ENCODE data around the gene PPM1E.
"Not testable (repeated sequence)": the region's sequence is repeated elsewhere in the genome, so short reads cannot be mapped to it uniquely, and the experiment has no call there.

The PPM1E gene

DNA sequence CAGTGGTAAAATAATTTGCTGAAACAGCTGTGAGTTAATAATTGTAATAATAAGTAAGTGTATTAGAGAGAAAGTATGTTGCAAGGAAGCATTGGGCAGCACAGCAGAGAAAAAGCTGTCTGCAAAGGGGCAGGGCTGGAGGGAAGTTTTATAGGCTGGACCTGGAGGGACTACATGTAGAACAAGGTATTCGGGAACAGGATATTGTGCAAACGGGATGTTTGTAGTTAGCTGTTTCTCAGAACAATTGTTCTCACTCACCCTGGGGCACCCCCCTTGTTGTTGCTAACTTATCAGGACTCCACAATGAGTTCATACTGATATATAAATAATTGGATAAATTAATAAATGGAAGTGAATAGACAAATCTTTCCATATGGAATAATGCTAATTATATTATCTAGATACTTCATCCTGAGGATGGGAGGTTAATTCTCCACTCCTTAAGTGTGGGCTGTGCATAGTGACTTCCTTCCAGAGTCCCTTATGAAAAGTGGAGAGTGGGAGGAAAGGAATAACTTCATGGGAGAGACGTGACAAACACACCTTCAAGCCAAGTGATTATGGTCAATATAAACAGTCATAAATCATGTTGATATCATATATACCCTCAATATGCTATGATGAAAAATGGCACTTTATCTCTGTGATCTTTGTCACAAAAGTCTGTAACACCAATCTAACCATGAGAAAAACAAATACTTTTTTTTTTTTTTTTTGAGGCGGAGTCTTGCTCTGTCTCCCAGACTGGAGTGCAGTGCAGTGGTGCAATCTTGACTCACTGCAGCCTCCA, 85.4 kb downstream of the PPM1E start:
- no peak for DNase-seq (ENCODE audit: low read depth)

DNA sequence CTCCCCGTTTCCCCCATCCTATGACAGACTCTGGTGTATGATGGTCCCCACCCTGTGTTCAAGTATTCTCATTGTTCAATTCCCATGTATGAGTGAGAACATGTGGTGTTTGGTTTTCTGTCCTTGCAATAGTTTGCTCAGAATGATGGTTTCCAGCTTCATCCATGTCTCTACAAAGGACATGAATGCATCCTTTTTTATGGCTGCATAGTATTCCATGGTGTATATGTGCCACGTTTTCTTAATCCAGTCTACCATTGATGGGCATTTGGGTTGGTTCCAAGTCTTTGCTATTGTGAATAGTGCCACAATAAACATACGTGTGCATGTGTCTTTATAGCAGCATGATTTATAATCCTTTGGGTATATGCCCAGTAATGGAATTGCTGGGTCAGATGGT, 90.8 kb downstream of the PPM1E start:
- DNase-seq (ENCODE audit: low read depth): not testable (repeated sequence)

DNA sequence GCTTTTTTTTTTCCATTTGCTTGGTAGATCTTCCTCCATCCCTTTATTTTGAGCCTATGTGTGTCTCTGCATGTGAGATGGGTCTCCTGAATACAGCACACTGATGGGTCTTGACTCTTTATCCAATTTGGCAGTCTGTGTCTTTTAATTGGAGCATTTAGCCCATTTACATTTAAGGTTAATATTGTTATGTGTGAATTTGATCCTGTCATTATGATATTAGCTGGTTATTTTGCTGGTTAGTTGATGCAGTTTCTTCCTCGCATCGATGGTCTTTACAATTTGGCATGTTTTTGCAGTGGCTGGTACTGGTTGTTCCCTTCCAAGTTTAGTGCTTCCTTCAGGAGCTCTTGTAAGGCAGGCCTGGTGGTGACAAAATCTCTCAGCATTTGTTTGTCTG, 94.5 kb downstream of the PPM1E start:
- not testable (repeated sequence) for DNase-seq (ENCODE audit: low read depth)

DNA sequence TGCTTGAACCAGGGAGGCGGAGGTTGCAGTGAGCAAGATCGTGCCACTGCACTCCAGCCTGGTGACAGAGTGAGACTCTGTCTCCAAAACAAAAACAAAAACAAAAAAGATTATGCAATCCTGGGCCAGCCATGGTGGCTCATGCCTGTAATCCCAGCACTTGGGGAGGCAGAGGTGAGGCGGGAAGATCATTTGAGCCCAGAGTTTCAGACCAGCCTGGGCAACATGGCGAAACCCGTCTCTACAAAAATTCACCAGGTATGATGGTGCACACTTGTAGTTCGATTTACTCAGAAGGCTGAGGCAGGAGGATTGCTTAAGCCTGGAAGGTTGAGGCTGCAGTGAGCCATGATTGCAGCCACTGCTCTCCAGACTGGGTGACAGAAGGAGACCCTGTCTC, 109.6 kb downstream of the PPM1E start:
- DNase-seq (ENCODE audit: low read depth): no peak

DNA sequence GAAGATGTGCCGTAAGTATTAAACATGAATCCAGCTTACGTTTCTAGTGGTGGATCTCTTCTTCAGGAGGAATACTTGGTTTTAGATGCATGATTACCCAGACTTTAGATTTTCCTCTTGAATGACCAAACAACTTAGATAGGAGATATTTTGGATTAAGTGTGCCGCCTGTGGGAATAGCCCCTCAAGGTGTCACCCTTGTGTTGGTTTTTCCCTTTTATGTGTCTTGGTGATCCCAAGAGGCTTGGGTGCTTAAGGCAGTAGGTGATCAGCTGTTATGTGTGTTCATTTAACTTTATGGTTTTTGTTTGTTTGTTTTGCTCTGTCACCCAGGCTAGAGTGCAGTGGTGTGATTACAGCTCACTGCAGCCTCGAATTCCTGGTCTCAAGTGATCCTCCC, 115.1 kb downstream of the PPM1E start:
- no peak for DNase-seq (ENCODE audit: low read depth)

DNA sequence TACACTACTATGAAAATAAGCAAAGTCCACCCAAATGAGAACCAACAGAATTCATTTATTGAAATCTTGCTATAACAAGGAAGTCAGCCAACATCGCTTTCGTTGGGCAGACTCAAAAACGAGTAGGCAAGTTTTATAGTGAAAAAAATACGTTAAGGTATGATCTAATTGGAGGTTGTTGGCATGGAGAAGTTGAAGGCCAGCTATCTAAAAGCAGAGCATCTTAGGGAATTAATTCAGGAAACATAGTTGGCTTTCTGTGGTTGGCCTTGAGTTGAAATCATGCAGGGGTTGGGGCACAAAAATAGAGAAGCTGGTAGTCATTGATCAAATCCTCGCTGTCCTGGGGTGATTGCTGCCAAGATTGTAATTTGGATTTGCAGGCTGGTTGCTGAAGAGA, 118.3 kb downstream of the PPM1E start:
- no peak for DNase-seq (ENCODE audit: low read depth)

DNA sequence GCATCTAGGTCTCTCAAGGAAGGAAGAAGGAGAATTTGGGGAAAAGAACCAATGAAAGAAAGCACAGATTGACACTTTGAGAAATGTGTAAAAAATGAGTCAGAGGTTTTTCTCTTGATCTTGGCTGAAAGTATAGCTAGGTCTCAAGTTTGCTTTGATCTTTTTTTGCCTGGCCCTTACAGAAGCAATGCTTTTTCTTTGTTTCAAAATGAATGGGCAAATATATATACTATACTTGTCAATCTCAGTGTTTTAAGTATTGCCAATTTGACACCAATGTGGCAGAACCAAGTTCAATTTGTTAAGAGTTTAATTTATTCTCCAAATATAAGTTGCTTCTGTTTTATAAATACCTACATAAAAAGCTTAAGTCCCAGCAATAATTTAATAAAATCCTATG, 119.6 kb downstream of the PPM1E start:
- no peak for DNase-seq (ENCODE audit: low read depth)

DNA sequence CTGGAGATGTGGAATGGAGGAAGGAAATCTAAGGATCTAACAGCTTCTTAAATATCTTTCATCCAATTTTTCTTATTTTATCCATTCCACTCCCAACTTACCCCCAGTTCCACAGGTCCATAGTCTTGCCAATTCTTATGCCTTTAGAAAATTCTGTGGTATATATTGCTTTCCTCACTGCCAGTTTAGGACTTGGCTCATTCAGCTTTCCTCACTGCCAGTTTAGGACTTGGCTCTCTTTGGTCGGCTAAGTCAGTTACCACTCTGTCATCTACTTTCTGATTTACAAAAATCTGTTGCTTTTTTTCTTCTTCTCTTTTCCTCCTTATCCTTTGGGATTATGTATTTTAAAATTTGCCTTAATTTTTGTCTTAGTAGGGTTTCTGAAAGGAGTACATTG, 128.5 kb downstream of the PPM1E start:
- no peak for DNase-seq (ENCODE audit: low read depth)

DNA sequence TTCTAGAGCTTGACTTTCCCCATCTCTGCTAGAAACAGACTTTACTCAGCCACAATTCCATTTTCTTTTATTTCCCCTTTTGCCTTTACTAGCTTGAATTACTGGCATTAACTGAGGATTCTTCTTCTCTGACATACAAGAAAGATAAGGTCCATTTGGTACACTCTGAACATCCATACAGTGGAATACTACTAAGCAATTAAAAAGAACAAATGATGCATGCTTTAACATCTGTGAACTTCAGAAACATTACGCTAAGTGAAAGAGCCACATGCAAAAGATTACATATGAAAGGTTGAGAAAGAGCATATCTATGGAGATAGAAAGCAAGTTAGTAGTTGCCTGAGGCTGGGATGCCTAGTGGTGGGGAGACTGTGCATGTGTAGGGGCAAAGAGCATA, 130.9 kb downstream of the PPM1E start:
- no peak for DNase-seq (ENCODE audit: low read depth)

DNA sequence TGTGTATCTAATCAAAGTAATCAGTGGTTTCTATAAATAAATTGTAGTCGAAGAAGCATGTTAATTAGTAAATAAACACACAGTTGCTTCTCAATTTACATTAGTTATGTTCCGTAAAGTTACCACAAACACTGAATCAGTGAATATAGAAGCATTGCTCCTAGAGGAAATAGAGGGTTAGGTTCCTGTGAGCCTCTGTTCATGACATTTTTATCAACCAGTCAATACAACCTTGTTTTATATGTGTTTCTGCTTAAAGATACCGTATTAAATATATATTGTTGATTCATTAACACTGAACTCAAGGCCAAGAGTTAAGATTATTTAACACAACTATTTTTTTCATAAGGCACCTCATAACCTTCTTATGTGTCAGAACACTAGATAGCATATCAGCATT, 134.3 kb downstream of the PPM1E start:
- DNase-seq (ENCODE audit: low read depth): no peak

DNA sequence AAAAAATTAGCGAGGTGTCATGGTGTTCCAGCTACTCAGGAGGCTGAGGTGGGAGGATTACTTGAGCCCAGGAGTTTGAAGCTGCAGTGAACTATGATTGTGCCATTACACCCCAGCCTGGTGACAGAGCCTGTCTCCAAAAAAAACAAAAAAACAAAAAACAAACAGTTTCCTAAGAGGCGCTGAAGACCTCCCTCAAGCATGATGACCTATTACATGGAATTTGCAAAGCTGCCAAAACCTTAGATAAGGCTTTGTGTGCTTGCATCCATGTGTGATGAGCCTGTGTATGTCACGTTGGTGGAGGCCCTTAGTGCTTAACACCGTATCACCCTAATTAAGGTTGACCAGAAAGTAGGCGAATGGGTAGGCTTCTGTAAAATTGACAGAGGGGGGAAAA, 143.5 kb downstream of the PPM1E start:
- no peak for DNase-seq (ENCODE audit: low read depth)

DNA sequence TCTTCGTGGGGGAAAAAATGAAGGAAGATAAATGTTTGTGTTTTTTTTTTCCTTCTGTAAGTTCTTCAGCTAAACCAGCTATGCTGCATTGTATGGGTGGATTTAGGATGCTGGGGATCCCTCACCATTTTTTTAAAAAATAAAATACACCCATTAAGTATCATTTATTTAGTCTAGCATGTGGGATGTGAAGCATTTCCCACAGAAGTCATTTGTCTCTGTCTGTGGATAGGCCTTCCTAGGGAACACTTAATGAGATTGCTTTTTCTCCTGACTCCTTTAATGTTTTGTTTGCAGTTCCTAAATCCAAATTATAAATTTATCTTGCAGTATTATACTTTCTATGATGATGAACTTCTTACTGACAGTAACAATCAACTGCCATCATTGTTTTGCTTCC, 146.7 kb downstream of the PPM1E start:
- DNase-seq (ENCODE audit: low read depth): no peak

DNA sequence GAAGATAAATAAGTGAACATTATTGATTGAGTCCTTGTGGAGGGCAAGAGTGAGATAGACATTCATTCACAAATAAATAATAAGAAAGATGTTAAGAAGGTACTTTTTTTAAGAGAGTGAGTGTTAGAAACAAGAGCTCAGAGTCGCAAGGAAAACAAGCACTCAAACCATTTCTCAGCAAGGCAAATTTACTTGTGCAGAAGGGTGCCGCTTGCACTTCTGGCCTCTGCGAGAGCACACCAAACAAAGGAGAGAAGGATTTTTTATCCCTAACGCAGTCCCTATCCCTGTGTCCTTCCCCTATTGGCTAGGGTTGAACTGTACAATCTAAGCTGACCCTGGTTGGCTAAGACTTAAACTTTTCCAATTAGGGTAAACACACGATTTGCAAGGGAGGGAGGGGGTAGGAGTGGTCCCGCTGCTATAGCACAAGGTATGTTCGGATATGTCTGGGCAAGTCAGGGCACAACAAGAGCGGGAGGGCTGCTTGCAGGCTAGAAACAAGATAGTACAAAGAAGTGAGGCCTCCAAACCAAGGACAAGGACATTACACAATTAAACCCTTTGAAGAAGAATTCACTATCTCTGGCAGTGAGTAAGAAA, 156.2 kb downstream of the PPM1E start:
- no peak for DNase-seq (ENCODE audit: low read depth)

DNA sequence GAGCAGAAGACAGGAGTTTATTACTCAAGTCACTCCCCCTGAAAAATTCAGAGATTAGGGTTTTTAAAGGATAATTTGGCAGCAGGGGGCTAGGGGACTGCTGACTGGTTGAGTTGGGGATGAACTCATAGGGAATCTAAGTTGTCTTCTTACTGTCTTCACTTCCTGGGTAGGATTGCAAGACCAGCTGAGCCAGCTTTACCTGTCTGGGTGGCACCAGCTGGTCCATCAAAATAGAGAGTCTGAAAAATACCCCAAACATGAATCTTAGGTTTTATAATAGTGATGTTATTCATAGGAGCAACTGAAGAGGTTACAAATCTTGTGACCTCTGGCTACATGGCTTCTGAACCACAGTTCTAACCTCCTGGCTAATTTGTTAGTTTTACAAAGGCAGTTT, 157.9 kb downstream of the PPM1E start:
- DNase-seq (ENCODE audit: low read depth): no peak

DNA sequence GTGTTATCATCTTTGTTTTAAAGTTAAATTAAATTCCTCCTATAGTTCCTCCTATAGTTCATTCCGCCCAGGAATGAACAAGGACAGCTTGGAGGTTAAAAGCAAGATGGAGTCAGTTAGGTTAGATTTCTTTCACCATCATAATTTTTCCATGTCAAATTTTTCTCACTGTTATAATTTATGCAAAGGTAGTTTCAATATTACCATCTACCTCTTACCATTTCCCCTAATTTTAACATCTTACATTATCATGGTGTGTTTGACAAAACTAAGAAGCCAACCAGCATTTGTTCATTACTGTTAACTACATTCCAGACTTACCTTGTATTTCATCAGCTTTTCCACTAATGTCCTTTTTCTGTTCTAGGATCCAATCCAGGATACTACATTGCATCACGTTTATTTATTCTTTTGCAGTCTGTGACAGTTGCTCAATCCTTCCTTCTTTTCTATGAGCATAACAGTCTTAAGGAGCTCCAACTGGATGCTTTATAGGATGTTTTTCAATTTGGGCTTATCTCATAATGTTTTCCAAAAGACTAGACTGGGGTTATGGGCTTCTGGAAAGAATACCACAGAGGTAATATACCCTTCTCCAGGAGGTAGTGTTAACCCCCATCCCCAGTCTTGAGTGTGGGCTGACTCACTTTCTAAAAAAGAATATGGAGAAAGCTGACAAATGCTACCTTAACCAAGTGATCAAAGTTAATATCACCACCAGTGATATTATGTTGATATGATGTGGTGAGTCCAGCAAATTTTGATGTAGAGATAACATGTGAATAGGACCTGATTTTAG, 158.5 kb downstream of the PPM1E start:
- no peak for DNase-seq (ENCODE audit: low read depth)

DNA sequence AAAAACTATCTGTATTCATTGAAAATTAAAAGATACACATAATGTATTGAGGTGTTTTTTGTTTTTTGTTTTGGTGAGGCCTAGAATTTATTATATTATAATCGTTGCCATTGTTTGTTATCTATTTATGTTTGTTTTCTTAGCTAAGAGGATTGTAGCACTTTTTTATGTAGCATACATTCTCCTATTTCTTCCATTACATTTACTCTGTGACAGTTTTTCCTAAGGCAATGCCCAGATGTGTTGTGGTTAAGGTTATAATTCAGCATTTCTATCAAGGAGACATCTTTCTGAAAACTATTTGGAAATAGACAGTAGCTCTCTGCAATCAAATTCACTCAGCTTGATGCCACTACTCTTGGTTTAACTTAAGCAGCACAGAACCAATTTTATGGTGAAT, 161.6 kb downstream of the PPM1E start:
- no peak for DNase-seq (ENCODE audit: low read depth)

DNA sequence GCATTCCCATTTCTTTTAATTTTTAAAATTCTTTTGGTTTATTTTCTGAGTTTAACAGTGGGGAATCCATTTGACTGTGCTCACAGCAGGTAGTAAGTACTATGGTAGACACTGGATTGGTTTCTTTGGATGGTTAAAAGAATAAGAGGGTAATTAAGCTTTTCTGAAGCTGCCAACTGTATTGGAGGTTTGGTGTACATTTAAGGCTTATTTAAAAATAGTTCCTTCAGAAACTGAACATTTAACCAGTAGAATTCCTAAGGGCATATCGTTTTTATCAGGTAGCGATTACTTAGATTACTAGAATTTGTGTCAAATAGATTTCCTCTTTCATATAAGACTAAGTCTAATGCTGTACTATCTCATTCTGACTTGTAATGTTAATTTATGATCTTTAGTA, 162.4 kb downstream of the PPM1E start:
- DNase-seq (ENCODE audit: low read depth): no peak

DNA sequence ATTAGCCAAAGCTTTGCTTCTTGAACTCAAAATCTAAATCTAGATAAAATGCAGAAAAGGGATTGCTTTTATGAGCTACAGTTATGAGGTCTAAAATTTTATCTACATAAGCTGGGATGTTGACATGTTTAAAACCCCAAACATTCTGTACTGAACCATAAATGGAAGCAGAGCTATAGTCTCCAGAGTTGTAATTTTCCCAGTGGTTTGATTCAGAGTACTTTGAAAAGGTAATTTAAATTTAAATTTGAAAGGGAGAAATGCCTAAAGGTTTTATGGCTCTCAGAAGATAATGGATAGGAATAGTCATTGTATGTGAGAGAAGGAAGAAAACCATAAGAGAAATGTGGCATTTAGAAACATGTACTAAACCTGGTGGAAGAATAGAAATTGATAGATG, 163.2 kb downstream of the PPM1E start:
- DNase-seq (ENCODE audit: low read depth): no peak

DNA sequence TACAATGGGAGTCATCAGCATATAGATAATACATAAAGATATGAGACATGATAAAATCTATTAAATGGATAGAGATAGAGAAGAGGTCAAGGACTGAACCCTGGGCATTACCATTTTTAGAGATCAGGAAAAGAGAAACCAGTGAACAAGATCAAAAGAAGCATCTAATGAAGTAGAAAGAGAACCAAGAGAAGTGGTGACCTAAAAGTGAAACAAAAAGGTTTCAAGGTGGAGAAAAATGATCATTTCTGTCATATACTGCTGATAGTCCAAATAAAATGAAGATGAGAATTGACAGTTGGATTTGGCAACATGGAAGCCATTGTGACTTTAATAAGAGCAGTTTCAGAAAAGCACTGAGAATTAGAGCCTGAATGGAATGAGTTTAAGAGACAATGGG, 165.1 kb downstream of the PPM1E start:
- no peak for DNase-seq (ENCODE audit: low read depth)

DNA sequence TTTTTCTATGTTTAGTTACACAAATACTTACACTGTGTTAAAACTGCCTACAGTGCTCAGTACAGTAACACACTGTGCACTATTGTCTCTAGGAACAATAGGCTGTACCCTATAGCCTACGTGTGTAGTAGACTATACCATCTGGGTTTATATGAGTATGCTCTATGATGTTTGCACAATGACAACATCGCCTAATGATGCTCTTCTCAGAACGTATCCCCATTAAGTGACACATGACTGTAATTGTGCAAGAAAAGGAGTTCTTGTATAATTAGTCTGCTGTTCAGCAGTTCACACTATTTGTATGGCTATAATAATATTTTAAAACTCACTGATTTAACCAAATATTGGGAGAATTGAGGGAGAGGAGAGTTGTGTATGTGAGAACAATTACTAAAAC, 177.3 kb downstream of the PPM1E start:
- DNase-seq (ENCODE audit: low read depth): no peak

DNA sequence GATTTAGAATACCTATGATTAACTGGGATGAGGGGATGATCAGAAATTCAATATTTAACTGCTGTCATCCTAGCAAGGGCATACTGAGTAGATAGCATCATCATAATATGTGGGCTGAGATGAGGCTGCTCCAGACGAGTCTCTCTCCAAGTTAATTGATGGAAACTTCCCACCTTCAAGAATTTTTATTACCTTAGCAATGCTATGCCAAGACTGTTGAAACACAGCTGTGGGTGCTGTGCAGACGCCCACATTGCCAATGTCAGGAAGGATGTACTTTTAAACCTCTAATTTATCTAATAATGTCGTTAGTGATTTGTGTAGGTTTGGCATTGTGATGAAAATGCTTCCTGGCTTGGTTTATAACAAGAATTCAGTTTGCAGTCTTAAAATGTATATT, 180.6 kb downstream of the PPM1E start:
- DNase-seq (ENCODE audit: low read depth): no peak

DNA sequence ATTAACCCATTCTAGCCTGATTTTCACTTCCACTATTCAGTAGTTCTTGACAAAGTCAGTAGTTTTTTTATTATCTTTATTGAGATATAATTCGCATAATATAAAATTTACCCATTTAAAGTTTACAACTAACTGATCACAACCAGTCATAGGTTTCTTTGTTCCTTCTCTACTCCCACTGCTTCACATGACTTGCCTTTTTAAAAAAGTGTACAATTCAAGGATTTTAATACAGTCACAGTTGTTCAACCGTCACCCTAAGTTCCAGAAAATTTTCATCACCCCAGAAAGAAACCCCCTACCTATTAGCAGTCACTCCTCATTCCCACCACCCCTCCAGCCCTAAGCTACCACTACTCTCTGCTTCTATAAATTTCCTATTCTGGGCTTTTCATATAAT, 188.5 kb downstream of the PPM1E start:
- DNase-seq (ENCODE audit: low read depth): no peak

DNA sequence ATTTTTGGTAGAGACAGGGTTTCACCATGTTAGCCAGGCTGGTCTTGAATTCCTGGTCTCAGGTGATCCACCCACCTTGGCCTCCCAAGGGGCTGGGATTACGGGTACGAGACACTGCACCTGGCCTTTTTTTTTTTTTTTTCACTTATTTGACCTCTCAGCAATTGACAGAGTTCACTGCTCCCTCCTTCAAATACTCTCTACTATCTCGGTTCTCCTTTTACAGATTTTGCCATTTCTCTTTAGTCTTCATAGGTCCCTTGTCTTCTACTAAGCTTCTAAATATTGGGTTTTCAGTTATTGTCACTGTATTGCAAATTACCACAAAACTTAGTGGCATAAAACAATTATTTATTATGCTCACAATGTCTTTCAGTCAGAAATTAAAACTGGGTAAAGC, 191.8 kb downstream of the PPM1E start:
- no peak for DNase-seq (ENCODE audit: low read depth)
